Stromal cell of bone marrow (primary cell): ENCODE results near the gene POLR3H.

Experiments
- DNase-seq: peaks from one replicate; pipeline ENCODE4 v3.0.0-alpha.2; 2012; ENCODE audit warnings: low read depth

POLR3H gene

GRCh38 chr22:41481925-41482318, 62.3 kb downstream of the POLR3H start:
- DNase-seq, result no peak

- no peak for DNase-seq
Measured at GRCh38 chr22:41481131-41481830, 63.0 kb downstream of the POLR3H start.

- peak; percentile 74 for DNase-seq
Measured at GRCh38 chr22:41480397-41480735, 63.9 kb downstream of the POLR3H start.

- peak; percentile 86 for DNase-seq
Measured at GRCh38 chr22:41479671-41480396, 64.4 kb downstream of the POLR3H start.

- DNase-seq, result peak; percentile 57
Measured at GRCh38 chr22:41478891-41479521, 65.3 kb downstream of the POLR3H start.

GRCh38 chr22:41478473-41478872, 65.8 kb downstream of the POLR3H start:
- no peak for DNase-seq
